Endometrium (tissue), 2 donors: ENCODE results near the gene CASK.

Source experiments
- FAIRE-seq: peaks from 2 replicates; lab custom pipeline; 2012; peaks lifted over from hg19 to GRCh38; lab: Jason Lieb, UNC
- donor health status: control.
- donor health status: control.

CASK gene

DNA sequence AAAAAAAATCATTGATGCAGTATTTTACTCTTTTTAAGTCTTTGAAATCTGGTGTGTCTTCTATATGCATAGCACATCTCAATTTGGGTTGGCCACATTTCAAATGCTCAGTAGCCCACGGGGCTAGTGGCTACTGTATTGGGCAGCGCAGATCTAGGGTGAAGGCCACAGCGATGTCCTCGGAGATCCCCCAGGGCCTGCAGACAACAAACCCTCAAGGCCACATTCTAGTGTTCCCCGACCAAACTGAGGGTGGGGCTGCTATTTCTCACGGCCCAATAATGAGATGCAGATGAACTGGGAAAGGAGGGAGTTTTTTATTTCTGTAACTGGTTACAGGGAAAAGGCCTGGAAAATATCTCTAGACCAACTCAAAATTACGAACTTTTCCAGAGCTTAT is 452.6 kb downstream of the CASK start:
- no peak for FAIRE-seq

DNA sequence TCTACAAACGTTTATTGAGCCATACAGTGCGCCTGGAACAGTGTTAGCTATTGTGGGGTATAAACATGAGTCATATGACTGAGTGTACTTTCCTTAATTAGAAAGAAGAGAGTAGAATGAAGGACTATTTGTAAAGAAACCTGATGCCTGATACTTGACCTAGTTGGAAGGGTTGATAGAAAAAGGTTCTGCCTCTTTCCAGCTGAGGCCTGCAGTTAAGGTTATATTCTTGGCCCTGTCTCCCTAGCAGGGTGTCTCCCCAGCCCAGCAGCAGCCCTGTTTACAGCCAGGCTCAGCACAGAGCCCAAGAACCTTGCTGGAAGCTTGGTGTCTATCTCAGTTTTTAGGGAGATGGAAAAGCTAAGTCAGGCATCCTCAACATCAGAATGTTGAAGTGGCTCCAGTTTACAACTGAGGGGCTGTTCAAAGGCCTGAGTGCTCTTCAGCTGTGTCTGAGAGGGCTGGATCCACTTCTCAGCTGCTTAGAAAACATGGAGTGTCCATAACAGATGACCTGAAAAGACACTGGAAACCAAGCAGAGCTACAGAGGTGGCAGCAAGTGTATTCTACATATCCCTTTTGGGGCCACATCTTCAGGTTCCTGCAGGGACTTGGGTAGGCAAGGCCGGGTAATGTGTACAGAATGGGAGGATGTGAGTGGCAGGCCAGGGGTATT is 454.6 kb downstream of the CASK start:
- no peak for FAIRE-seq
